Lung microvascular endothelial cell (primary cell): Measurements from ENCODE around the gene PDILT. TPM values are rescaled to one million over a fixed set of nuclear protein-coding genes. Genes with fewer than 3 reads are reported as not detected.

ENCODE experiments used
- DNase-seq, 2 donors: peaks; one replicate each; pipeline versions ENCODE4 v3.0.0 to v3.0.0-alpha.2; 2010; ENCODE audit warnings: low read depth in 2 of 2
- total RNA-seq: library from RNA; depleted of rRNA; stranded (reverse); fragments of >200 nt; gene quantifications from 2 replicates; pipeline ENCODE4 v1.2.1, GENCODE V29; 2014

The PDILT gene
- total RNA-seq, 1 donor from 2014 or later: not detected

- DNase-seq: no peak
These were observed 40.5 kb downstream of the PDILT start for GRCh38 chr16:20364051-20364450.

- DNase-seq: no peak
These were observed 41.3 kb downstream of the PDILT start for GRCh38 chr16:20363191-20363590.

- peak in 1 of 2 donors; percentile 22 for DNase-seq
These were observed 44.5 kb downstream of the PDILT start for GRCh38 chr16:20359997-20360396.

GRCh38 chr16:20355114-20355782 lies 49.3 kb downstream of the PDILT start:
- no peak for DNase-seq

GRCh38 chr16:20353379-20353778 lies 51.2 kb downstream of the PDILT start:
- DNase-seq: no peak

- DNase-seq: no peak
These were observed 51.9 kb downstream of the PDILT start, which contains the start of gene UMOD for GRCh38 chr16:20352615-20353014. Gene UMOD (minus strand): TSS chr16:20352715. CDS start chr16:20350737, 1,978 bp downstream.

GRCh38 chr16:20349615-20350014 lies 54.9 kb downstream of the PDILT start:
- DNase-seq: no peak

- peak in 1 of 2 donors; percentile 45 for DNase-seq
These were observed 56.0 kb downstream of the PDILT start for GRCh38 chr16:20348365-20349185.

GRCh38 chr16:20347666-20348364 lies 56.7 kb downstream of the PDILT start:
- no peak for DNase-seq

- no peak for DNase-seq
These were observed 59.9 kb downstream of the PDILT start for GRCh38 chr16:20344611-20345010.

- no peak for DNase-seq
These were observed 64.8 kb downstream of the PDILT start for GRCh38 chr16:20339744-20340143.

GRCh38 chr16:20336955-20337354 lies 67.6 kb downstream of the PDILT start:
- DNase-seq: no peak

- DNase-seq: no peak
These were observed 70.1 kb downstream of the PDILT start for GRCh38 chr16:20334396-20334795.

- DNase-seq: no peak
These were observed 71.4 kb downstream of the PDILT start for GRCh38 chr16:20333120-20333519.

GRCh38 chr16:20332411-20332810 lies 72.1 kb downstream of the PDILT start:
- no peak for DNase-seq

GRCh38 chr16:20331635-20332034 lies 72.9 kb downstream of the PDILT start:
- no peak for DNase-seq

GRCh38 chr16:20329392-20330138 lies 75.0 kb downstream of the PDILT start:
- DNase-seq: no peak

- no peak for DNase-seq
These were observed 77.0 kb downstream of the PDILT start, which contains the start of gene GP2 for GRCh38 chr16:20327444-20328041. Gene GP2 (minus strand): TSS chr16:20327513. CDS start chr16:20326431, 1,082 bp downstream.

GRCh38 chr16:20326321-20326720 lies 78.2 kb downstream of the PDILT start:
- DNase-seq: no peak

GRCh38 chr16:20325005-20325404 lies 79.5 kb downstream of the PDILT start:
- DNase-seq: no peak

- no peak for DNase-seq
These were observed 80.9 kb downstream of the PDILT start for GRCh38 chr16:20323591-20324117.
